ENCODE results near the gene STAT5B. TPM values are rescaled to one million over a fixed set of nuclear protein-coding genes. Genes with fewer than 3 reads are reported as not detected.
"Not testable (repeated sequence)": the region's sequence is repeated elsewhere in the genome, so short reads cannot be mapped to it uniquely, and the experiment has no call there.

Gene STAT5B
- total and polyA plus RNA-seq, 2 donors (not counting 1 experiment from before 2014, with no cell fraction given): 24.4 to 29.6 TPM

GRCh38 chr17:42307362-42307927, 31.3 kb upstream of the STAT5B start:
- H3K36me3 ChIP-seq (ENCODE audit: control insufficient read depth, insufficient read depth, low read length): no peaks in the 10 kb centered on the region
- no peak overlapping the region for H2AFZ ChIP-seq (ENCODE audit: low read length)
- H3K79me2 ChIP-seq (ENCODE audit: control insufficient read depth, insufficient read depth, low read length): no peaks in the 10 kb centered on the region
- H3K9ac ChIP-seq (ENCODE audit: insufficient read depth, low read length): no peak overlapping the region
- H3K4me1 ChIP-seq (ENCODE audit: control insufficient read depth, extremely low read depth, insufficient read depth, low read length): peaks cover 11% of the 10 kb centered on the region
- H3K27ac ChIP-seq (ENCODE audit: insufficient read depth, low read length): no peak overlapping the region
- H3K9me3 ChIP-seq (ENCODE audit: control insufficient read depth, insufficient read depth, low read depth, low read length): no peaks in the 10 kb centered on the region
- TF ChIP-seq EZH2 (IDR thresholded peaks at IDR 0.05; ENCODE audit: low read length, missing control alignments) (no peak), CTCF (conservative IDR thresholded peaks at IDR 0.05 in 1 of 2, IDR thresholded peaks at IDR 0.05 in 1 of 2; ENCODE audit: low read depth in 1 of 2, low read length in 2 of 2) (no peak)
- no peak overlapping the region for H3K4me2 ChIP-seq (ENCODE audit: extremely low read depth, insufficient read depth, low read length)
- no peak overlapping the region for H3K4me3 ChIP-seq (replicated peaks in 1 of 4; ENCODE audit: control extremely low read depth in 1 of 4, insufficient read depth in 1 of 4, low read depth in 3 of 4, low read length in 4 of 4)
- no peaks in the 10 kb centered on the region for H3K27me3 ChIP-seq (ENCODE audit: control insufficient read depth, insufficient read depth, low read length)
- DNase-seq (ENCODE audit: low read depth in 2 of 2): no peak
- H4K20me1 ChIP-seq (ENCODE audit: control insufficient read depth, extremely low read depth, insufficient read depth, low read length): no peaks in the 10 kb centered on the region

GRCh38 chr17:42306385-42306667, 30.1 kb upstream of the STAT5B start:
- Histone ChIP-seq H3K79me2 (ENCODE audit: control insufficient read depth, insufficient read depth, low read length) (no peaks in the 10 kb centered on the region), H3K27me3 (ENCODE audit: control insufficient read depth, insufficient read depth, low read length) (no peaks in the 10 kb centered on the region), H3K9me3 (ENCODE audit: control insufficient read depth, insufficient read depth, low read depth, low read length) (no peaks in the 10 kb centered on the region), H3K27ac (ENCODE audit: insufficient read depth, low read length) (no peak overlapping the region), H3K4me2 (ENCODE audit: extremely low read depth, insufficient read depth, low read length) (no peak overlapping the region), H3K36me3 (ENCODE audit: control insufficient read depth, insufficient read depth, low read length) (no peaks in the 10 kb centered on the region), H3K9ac (ENCODE audit: insufficient read depth, low read length) (no peak overlapping the region), H3K4me3 (replicated peaks in 1 of 4; ENCODE audit: control extremely low read depth in 1 of 4, insufficient read depth in 1 of 4, low read depth in 3 of 4, low read length in 4 of 4) (no peak overlapping the region), H2AFZ (ENCODE audit: low read length) (no peak overlapping the region), H4K20me1 (ENCODE audit: control insufficient read depth, extremely low read depth, insufficient read depth, low read length) (no peaks in the 10 kb centered on the region), H3K4me1 (ENCODE audit: control insufficient read depth, extremely low read depth, insufficient read depth, low read length) (peaks cover 6% of the 10 kb centered on the region)
- TF ChIP-seq EZH2 (IDR thresholded peaks at IDR 0.05; ENCODE audit: low read length, missing control alignments): no peak
- TF ChIP-seq CTCF (conservative IDR thresholded peaks at IDR 0.05 in 1 of 2, IDR thresholded peaks at IDR 0.05 in 1 of 2; ENCODE audit: low read depth in 1 of 2, low read length in 2 of 2): no peak
- DNase-seq (ENCODE audit: low read depth in 2 of 2): no peak

GRCh38 chr17:42305543-42306384, 29.6 kb upstream of the STAT5B start:
- Histone ChIP-seq H3K4me2 (ENCODE audit: extremely low read depth, insufficient read depth, low read length) (no peak overlapping the region), H3K9me3 (ENCODE audit: control insufficient read depth, insufficient read depth, low read depth, low read length) (no peaks in the 10 kb centered on the region), H3K79me2 (ENCODE audit: control insufficient read depth, insufficient read depth, low read length) (no peaks in the 10 kb centered on the region), H3K36me3 (ENCODE audit: control insufficient read depth, insufficient read depth, low read length) (no peaks in the 10 kb centered on the region), H3K4me1 (ENCODE audit: control insufficient read depth, extremely low read depth, insufficient read depth, low read length) (peaks cover 1% of the 10 kb centered on the region), H3K27me3 (ENCODE audit: control insufficient read depth, insufficient read depth, low read length) (no peaks in the 10 kb centered on the region), H3K4me3 (replicated peaks in 1 of 4; ENCODE audit: control extremely low read depth in 1 of 4, insufficient read depth in 1 of 4, low read depth in 3 of 4, low read length in 4 of 4) (no peak overlapping the region), H3K9ac (ENCODE audit: insufficient read depth, low read length) (no peak overlapping the region), H4K20me1 (ENCODE audit: control insufficient read depth, extremely low read depth, insufficient read depth, low read length) (no peaks in the 10 kb centered on the region), H3K27ac (ENCODE audit: insufficient read depth, low read length) (no peak overlapping the region), H2AFZ (ENCODE audit: low read length) (no peak overlapping the region)
- TF ChIP-seq EZH2 (IDR thresholded peaks at IDR 0.05; ENCODE audit: low read length, missing control alignments): no peak
- TF ChIP-seq CTCF (conservative IDR thresholded peaks at IDR 0.05 in 1 of 2, IDR thresholded peaks at IDR 0.05 in 1 of 2; ENCODE audit: low read depth in 1 of 2, low read length in 2 of 2): no peak
- DNase-seq (ENCODE audit: low read depth in 2 of 2): no peak

- not testable (repeated sequence) for H3K9me3 ChIP-seq (ENCODE audit: control insufficient read depth, insufficient read depth, low read depth, low read length); H3K4me3 ChIP-seq (replicated peaks in 1 of 4; ENCODE audit: control extremely low read depth in 1 of 4, insufficient read depth in 1 of 4, low read depth in 3 of 4, low read length in 4 of 4); DNase-seq (ENCODE audit: low read depth in 2 of 2); H3K27ac ChIP-seq (ENCODE audit: insufficient read depth, low read length); H3K27me3 ChIP-seq (ENCODE audit: control insufficient read depth, insufficient read depth, low read length); H3K4me1 ChIP-seq (ENCODE audit: control insufficient read depth, extremely low read depth, insufficient read depth, low read length); H3K79me2 ChIP-seq (ENCODE audit: control insufficient read depth, insufficient read depth, low read length); H2AFZ ChIP-seq (ENCODE audit: low read length); H3K9ac ChIP-seq (ENCODE audit: insufficient read depth, low read length); H3K36me3 ChIP-seq (ENCODE audit: control insufficient read depth, insufficient read depth, low read length); H4K20me1 ChIP-seq (ENCODE audit: control insufficient read depth, extremely low read depth, insufficient read depth, low read length); H3K4me2 ChIP-seq (ENCODE audit: extremely low read depth, insufficient read depth, low read length)
Observed at GRCh38 chr17:42305031-42305330, 28.8 kb upstream of the STAT5B start.

Data from fibroblast of lung (primary cell).